HG03565 (cell line): ENCODE measurements around the gene PHLDA2.

ENCODE experiments used
- ATAC-seq: cut with Tn5 transposase; IDR thresholded peaks from one replicate; pipeline ENCODE4 v1.9.1; 2021; ENCODE audit warnings: mild to moderate bottlenecking, moderate library complexity; ENCODE audit not compliant: unreplicated experiment

Gene PHLDA2

DNA sequence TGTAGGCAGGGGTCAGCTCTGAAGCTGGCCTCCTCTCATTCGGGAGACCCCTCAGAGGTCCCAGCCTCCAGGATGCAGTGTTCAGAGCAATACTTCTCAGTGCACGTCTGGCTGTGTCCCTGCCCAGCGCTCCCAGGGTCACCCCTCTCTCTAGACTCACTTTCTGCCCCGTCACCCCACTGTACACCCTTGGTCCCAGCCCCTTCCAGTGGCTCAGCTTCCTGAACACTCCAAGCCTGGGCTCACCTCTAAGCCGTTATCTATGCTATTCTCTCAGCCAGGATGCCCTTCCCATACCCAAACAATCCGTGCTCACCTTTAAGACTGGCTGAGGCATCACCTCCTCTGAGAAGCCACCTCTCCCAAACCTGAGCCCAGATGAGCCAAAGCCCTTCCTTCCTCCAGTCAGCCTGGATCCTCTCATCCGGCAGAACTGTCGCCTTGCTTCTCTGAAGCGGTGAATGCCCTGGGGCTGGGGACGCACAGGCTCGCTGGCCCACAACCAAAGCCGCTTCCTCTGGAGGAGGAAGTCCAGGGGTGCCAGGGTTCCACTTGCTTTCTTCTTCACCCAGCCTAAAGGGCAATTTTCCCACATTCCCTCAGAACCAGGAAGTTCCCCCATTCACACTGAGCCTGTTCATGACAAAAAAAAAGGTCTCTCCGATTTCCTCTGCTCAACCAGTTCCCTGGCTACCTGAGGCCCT is 30.0 kb downstream of the PHLDA2 start:
- ATAC-seq, result no peak

GRCh38 chr11:2898366-2899079 is 30.7 kb downstream of the PHLDA2 start:
- ATAC-seq, result no peak

DNA sequence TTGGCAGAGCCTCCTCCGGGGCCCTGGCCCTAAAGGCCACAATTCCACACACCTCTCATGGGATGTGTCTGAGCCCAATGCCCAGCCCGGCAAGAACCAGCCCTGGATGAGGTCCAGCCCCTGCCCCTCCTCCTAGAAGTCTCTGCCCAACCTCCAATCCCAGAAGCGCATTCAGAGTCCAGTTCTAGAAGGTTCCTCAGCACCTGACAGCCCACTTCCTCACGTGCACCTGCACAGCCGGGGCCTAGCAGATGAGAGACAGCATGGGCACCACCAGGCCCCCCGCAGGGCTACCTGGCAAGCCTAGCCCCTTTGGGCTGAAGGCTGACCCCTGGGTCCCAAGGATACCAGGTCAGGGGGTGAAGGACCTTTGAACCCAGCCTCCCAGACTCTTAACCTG is 32.2 kb downstream of the PHLDA2 start:
- ATAC-seq, result no peak

GRCh38 chr11:2896047-2896446 is 33.2 kb downstream of the PHLDA2 start:
- no peak for ATAC-seq

GRCh38 chr11:2893935-2894334 is 35.3 kb downstream of the PHLDA2 start:
- ATAC-seq, result no peak

- no peak for ATAC-seq
Observed at GRCh38 chr11:2892967-2893528, 36.2 kb downstream of the PHLDA2 start.

- ATAC-seq, result no peak
Observed at GRCh38 chr11:2892215-2892966, 36.8 kb downstream of the PHLDA2 start.

DNA sequence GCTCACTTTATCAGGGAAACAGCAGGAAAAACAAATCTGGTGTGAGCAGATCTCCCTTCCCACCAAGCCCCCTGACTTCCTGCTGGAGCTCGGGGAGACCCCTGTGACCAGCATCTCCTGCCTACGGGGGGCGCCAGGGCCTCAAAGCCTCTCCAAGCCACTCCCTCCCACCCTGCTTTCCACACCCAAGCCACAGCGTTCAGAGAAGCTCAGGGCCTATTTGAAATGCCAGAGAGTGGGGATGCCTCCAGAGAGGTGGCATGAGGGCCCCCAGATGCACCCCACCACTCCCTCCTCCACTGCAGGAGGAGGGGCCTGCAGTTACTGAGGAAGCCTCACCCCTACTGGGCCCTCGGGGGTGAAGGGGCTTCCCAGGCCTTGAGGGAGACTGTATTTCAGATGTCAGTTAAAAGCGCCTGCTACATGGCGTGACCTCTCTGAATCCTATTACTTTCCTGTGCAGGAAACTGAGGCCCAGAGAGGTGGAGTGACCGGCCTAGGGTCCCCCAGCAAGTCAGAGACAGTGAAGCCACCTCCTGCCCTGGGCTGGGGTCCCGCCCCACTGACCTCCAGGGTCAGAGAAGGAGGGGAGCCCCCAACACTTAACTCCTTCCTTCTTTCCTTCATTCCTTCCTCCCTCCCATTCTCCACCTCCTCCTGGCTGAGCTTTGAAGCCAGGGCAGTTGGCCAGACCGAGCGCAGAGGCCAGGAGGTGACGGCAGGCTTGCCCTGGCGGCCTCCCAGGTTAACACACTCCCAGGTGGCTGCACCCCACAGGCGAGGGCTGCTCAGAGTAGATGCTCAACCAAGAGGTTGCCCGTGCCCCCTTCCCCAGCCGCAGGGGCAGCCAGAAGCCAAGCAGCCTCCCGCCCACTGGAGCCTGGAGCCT is 37.6 kb downstream of the PHLDA2 start:
- ATAC-seq, result no peak

DNA sequence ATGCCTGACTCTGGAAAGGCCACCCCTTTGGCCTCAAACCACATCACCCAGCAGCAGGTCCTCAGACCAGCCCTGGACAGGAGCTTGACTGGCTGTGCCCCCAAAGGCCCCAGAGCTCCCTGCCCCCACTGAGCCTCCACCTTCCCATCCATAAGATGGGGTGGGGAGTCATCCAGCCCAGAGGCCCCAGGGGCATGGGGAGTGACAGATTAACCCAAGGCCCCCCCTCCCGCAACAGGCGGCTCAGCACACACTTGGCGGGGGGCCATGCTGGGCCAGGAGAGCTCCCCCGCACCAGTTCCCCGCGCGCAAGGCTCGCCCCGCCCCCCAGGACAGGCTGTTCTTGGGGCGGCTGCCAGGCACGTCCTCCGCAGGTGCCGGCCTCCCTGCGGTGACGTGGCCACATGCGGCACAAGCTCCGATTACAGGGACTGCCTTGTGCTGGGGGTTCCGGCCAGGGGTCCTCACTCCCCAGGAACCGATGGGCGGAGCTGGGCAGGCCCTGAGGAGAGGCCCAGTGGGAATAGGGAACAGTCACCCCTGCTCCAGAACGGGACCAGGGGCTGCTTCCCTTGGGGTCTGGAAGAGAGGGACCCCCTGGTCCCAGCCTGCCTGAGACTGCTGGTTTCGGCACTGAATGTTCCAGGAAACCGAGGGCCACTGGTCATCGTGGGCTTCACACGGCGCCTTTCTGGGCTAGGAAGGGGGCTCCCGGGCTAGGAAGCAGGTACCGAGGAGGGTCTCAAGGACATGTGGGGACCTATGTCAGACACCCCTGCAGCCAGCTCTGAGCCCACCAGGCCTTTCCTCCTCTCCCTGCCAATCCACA is 38.5 kb downstream of the PHLDA2 start:
- no peak for ATAC-seq

- ATAC-seq, result no peak
Observed at GRCh38 chr11:2889362-2890273, 39.6 kb downstream of the PHLDA2 start.

DNA sequence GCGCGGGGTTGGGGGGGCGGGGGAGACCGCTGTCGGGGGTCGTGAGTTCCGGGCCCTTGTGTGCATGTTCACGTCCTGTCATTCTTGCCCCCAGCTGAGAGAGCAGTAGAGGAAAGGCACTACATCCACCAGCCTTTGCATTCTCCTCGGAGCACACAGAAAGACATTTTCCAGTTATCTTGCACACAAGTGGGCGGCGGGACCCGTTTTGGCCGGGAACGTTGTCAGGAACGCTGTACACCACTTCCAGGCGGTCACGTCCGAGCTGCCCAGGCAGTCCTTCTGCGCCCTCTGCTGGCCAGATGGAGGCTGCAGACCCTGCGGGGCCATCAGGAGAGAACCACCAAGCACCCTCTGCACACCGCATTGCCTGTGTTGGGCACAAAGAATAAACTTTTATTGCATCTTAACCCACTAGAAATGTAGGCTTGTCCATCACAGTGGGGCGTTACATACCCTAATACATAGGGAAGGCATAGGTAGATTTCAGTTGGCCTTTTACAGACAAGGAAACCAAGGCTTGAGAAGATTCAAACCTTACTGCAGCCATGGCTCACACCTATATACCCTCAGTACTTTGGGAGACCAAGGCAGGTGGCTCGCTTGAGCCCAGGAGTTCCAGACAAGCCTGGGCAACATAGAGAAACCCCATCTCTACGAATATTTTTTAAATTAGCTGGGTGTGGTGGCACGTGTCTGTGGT is 40.8 kb downstream of the PHLDA2 start:
- ATAC-seq, result no peak

DNA sequence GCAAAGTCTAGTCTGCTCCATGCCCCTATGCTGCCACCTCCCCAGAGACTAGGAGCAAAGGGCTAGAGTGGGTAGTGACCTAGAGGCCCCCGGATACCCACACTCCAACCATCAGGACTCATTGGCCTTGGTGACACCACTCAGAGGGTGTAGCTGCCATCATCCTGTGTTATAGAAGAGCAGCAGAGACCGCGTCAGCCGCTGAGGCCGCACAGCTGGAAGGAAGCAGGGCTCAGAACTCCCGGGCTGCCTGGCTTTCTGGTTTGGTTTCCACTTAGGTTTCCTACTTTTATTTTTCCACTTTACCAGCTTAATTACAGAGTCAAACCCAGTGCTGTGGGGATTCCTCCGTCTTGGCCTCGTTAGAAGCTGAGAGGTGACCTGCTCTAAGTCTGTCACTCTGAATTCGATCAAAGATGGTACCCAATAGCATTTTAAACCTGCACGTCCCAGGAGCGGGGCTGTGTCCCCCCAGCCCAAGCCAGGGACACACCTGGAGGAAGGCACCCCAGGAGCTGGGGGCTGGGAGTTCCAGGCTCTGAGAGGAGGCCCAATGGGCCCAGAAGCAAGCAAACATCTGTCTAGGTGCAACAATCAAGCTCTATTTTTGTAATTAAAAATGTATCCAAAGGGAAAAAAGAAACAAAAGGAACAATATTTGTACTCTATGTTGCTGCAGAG is 41.6 kb downstream of the PHLDA2 start:
- no peak for ATAC-seq

GRCh38 chr11:2886936-2887335 is 42.3 kb downstream of the PHLDA2 start:
- no peak for ATAC-seq

GRCh38 chr11:2886191-2886894 is 42.9 kb downstream of the PHLDA2 start:
- peak; percentile 19 for ATAC-seq

- ATAC-seq, result peak; percentile 57
Observed at GRCh38 chr11:2885678-2886081, 43.5 kb downstream of the PHLDA2 start, which contains the start of gene CDKN1C. CDKN1C (minus strand) TSS chr11:2885775; CDS start chr11:2885456, 319 bp downstream.

GRCh38 chr11:2885017-2885677 is 44.1 kb downstream of the PHLDA2 start:
- no peak for ATAC-seq
